Subcutaneous abdominal adipose tissue (tissue), 5 donors: ENCODE results near the gene ABHD2.

Source experiments
- H3K27ac ChIP-seq: one replicate; pipeline ENCODE4 v1.7.0; 2013; ENCODE audit warnings: low read depth, mild to moderate bottlenecking, inconsistent platforms, low read length, moderate library complexity
- H3K27me3 ChIP-seq, 5 donors: one replicate each; pipeline ENCODE4 v1.7.0; 2013; ENCODE audit warnings: low read length in 5 of 5, inconsistent platforms in 1 of 5; ENCODE audit not compliant: control insufficient read depth in 5 of 5, insufficient read depth in 4 of 5
- H3K36me3 ChIP-seq, 5 donors: one replicate each; pipeline ENCODE4 v1.7.0; 2013; ENCODE audit warnings: low read length in 5 of 5; ENCODE audit not compliant: control insufficient read depth in 5 of 5, insufficient read depth in 5 of 5
- H3K4me1 ChIP-seq, 5 donors: one replicate each; pipeline ENCODE4 v1.7.0; 2013; ENCODE audit warnings: low read length in 5 of 5, mild to moderate bottlenecking in 3 of 5, moderate library complexity in 1 of 5; ENCODE audit not compliant: control insufficient read depth in 5 of 5, insufficient read depth in 5 of 5
- H3K4me3 ChIP-seq, 5 donors: one replicate each; pipeline ENCODE4 v1.7.0; 2013; ENCODE audit warnings: low read length in 5 of 5, low read depth in 1 of 5
- H3K9ac ChIP-seq, 5 donors: one replicate each; pipeline ENCODE4 v1.7.0; 2013; ENCODE audit warnings: low read length in 5 of 5, mild to moderate bottlenecking in 4 of 5, moderate library complexity in 3 of 5
- H3K9me3 ChIP-seq, 5 donors: one replicate each; pipeline ENCODE4 v1.7.0; 2013; ENCODE audit warnings: low read length in 5 of 5; ENCODE audit not compliant: control insufficient read depth in 5 of 5
- donor health status: healthy.
- donor health status: healthy.
- donor health status: healthy.
- donor health status: healthy.
- donor health status: healthy.

The ABHD2 gene

DNA sequence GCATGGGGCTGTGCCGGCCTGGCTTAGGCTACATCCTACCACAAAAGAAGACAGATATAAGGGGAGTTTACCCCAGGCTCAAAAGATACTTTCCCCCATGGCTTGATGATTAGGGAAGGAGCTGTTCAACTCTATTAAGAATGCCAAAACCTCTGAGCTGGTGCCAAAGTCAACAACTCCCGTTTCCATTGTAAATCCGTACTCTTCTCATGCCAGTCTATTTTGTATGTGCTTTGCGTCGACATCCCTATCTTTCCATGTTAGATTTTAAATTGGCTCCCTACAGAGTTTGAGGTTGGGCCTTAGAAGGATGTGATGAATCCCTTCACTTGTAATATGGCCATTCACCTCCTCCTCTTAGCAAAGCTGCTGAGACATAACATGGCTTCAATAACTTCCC, 86.2 kb downstream of the ABHD2 start:
- peaks cover 0 to 41% (median 30%) of the 10 kb centered on the region in 5 donors for H3K36me3 ChIP-seq
- H3K27me3 ChIP-seq: no peaks in the 10 kb centered on the region
- H3K9ac ChIP-seq: no peak overlapping the region
- H3K4me3 ChIP-seq: no peak overlapping the region
- H3K4me1 ChIP-seq: peaks cover 3 to 14% (median 10%) of the 10 kb centered on the region in 5 donors
- no peak overlapping the region for H3K27ac ChIP-seq
- no peaks in the 10 kb centered on the region for H3K9me3 ChIP-seq

DNA sequence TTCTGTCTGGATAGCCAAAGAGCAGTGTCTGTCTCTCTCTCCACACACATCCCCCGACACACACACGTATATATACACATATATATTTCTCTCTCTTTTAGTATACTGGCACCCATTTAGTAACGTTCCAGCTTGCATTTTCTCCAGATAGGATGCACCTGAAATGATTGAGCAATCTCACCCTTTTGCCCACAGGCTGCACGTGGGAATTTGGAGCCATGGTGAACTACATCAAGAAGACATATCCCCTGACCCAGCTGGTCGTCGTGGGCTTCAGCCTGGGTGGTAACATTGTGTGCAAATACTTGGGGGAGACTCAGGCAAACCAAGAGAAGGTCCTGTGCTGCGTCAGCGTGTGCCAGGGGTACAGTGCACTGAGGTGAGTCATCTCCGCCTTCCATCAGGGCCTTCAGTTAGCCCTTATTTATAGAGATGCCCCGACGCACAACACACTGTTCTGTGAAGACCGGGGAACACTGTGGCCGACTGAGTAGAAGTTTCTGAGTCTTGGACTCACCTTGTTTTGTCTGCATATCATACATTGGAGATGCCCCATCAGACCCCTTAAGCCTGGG, 87.4 kb downstream of the ABHD2 start:
- Histone ChIP-seq H3K27ac (no peak overlapping the region), H3K27me3 (no peaks in the 10 kb centered on the region), H3K4me1 (peaks cover 3 to 17% (median 10%) of the 10 kb centered on the region in 5 donors), H3K4me3 (no peak overlapping the region), H3K36me3 (peaks cover 0 to 46% (median 35%) of the 10 kb centered on the region in 5 donors), H3K9ac (no peak overlapping the region), H3K9me3 (no peaks in the 10 kb centered on the region)

DNA sequence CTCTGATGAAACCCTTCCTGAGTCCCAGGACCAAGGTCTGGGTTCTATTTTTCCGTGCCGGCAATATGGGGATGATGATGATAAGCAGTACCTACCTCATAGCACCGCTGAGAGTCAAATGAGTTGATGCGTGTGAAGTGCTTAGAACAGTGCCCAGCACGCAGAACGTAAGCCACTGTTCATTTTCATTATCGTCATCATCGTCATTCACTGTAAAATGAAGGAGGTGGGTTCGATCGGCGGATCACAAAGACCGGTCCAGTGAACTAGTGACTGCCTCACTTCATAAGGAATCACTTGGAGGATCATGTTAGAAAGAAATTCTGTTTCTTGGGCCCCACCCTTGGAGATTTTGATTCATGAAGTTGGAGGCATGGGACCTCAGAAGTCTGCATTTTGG, 88.9 kb downstream of the ABHD2 start:
- no peaks in the 10 kb centered on the region for H3K9me3 ChIP-seq
- H3K4me1 ChIP-seq: peaks cover 3 to 14% (median 10%) of the 10 kb centered on the region in 5 donors
- no peak overlapping the region for H3K9ac ChIP-seq
- H3K4me3 ChIP-seq: no peak overlapping the region
- no peaks in the 10 kb centered on the region for H3K27me3 ChIP-seq
- peaks cover 0 to 47% (median 35%) of the 10 kb centered on the region in 5 donors for H3K36me3 ChIP-seq
- no peak overlapping the region for H3K27ac ChIP-seq

DNA sequence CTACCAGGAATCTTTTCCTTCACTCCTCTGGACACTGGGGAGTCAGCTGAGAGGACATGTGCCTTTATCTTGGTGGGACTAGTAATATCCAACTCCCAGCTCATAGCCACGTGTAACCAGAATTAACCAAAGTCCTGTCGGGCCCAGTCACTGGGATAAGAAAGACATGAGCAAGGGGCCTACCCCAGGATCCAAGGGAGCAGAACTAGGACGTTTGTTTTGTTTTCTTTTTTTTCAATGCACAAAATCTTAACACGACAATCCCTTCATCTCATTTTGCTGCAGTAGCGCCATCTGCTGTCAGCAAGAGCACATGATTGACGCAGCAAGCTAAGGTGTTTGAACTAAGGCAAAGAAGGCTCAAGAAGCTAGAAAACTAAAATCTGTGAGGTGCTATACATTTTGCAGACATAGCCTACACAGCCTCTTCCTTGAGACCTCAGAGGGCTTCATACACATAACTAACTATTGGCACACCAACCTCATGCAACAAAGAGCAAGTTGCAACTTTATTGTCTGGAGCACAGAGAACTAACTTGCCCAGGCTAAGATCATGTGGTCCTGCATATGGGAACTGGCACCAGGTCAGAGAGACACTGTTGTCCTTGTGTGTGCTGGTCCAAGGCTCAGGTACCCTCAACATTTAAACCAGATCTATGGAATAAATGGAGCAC, 89.5 kb downstream of the ABHD2 start:
- no peaks in the 10 kb centered on the region for H3K27me3 ChIP-seq
- peaks cover 0 to 49% (median 38%) of the 10 kb centered on the region in 5 donors for H3K36me3 ChIP-seq
- peaks cover 3 to 14% (median 8%) of the 10 kb centered on the region in 5 donors for H3K4me1 ChIP-seq
- no peak overlapping the region for H3K27ac ChIP-seq
- H3K4me3 ChIP-seq: no peak overlapping the region
- H3K9ac ChIP-seq: no peak overlapping the region
- no peaks in the 10 kb centered on the region for H3K9me3 ChIP-seq

DNA sequence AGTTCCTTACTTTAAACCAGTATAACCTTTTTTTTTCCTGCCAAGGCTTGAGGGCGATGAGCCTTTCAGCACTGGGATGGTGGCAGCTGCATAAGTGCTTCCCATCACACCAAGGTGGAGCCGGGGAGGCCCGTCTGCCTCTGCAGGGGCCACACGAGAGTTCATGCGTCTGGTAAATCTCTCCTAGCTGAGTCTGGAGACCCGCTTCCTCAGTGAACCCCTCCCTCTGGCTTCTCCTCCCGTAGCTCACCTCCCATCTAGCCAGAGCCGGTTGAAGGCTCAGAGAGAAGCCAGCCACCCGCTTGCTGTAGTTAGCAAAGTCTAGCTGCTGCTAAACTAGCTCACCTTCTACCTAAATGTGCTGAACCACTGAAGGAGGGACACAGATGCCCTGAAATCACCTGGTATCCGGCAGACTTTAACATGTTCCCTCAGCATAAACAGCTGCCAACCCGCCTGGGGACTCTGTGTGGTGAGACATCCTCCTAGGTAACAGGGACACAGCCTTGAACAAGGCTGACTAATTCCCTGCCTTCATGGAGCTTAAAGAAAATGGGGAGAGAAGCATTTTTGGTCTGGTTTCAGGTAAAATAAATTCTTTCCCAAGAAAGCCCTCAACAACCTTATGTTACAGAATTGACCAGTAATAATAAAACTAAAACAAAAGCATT, 90.2 kb downstream of the ABHD2 start:
- peaks cover 3 to 12% (median 3%) of the 10 kb centered on the region in 5 donors for H3K4me1 ChIP-seq
- no peak overlapping the region for H3K9ac ChIP-seq
- H3K27ac ChIP-seq: no peak overlapping the region
- peaks cover 0 to 50% (median 38%) of the 10 kb centered on the region in 5 donors for H3K36me3 ChIP-seq
- no peaks in the 10 kb centered on the region for H3K9me3 ChIP-seq
- no peak overlapping the region for H3K4me3 ChIP-seq
- no peaks in the 10 kb centered on the region for H3K27me3 ChIP-seq

DNA sequence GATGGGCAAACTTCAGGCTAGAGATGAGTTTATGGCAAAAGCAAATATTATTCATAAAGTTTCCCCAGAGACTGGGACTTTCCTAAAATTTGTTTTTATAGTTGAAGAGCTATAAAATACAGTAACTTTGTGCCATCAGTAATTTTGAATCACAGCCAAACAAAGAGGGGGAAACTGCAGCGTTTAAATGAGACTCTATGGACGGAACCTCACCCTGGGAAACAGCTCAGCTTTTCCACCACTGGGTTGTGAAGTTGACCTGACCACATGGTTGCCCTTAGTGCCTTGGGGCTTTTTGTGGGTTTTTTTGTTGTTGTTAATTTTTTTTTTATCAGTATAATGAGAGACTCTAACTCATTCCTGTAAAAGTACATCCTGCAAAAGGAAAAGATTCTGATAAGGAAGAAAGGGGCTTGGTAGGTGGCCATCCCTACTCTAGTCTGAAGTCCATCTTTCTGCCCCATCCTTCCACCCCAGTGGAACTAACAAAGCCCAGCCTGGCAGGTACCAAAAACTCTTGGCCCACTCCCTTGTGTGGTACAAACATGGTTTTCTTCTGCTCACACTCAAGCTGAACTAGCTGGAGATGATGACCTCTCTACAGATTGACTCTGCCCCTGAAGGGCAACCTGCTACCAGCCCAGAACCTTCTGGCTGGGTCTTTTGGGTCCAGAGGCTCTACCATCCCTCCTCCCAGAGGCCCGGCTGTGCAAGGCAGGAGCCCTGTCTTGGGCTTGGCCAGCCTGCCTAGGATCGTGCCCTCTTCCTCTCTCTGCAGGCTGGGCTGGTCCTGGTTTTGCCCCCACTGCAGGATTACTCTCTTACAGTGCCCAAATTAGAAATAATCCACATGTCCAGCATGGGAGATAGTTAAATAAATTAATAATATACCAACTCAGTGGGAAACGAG, 92.0 kb downstream of the ABHD2 start:
- Histone ChIP-seq H3K27me3 (no peaks in the 10 kb centered on the region), H3K4me1 (peaks cover 3 to 12% (median 3%) of the 10 kb centered on the region in 5 donors), H3K9me3 (no peaks in the 10 kb centered on the region), H3K36me3 (peaks cover 0 to 57% (median 38%) of the 10 kb centered on the region in 5 donors), H3K27ac (no peak overlapping the region), H3K4me3 (no peak overlapping the region), H3K9ac (no peak overlapping the region)

DNA sequence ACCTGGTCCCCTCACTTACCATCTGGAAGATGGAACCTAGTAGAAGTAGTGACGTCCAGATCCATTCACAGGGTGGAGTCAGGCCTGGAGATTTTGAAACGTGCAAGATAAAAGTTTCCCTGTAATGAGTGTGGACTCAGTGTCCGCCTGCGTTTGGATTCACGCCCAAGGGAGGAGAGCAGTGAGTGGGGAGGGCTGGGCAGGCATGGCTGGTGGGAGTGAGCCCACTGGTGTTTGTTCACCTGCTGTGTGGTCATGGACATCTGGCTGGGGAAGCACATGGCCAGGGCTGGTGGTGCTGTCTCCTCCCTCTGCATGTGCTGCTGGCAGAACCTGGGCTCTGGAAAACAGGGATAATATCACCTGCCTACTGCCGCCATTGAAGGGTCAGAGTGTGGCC, 96.1 kb downstream of the ABHD2 start:
- H3K4me1 ChIP-seq: peaks cover 0 to 3% (median 0%) of the 10 kb centered on the region in 5 donors
- H3K27ac ChIP-seq: no peak overlapping the region
- H3K9me3 ChIP-seq: no peaks in the 10 kb centered on the region
- no peak overlapping the region for H3K4me3 ChIP-seq
- no peaks in the 10 kb centered on the region for H3K27me3 ChIP-seq
- H3K36me3 ChIP-seq: peaks cover 0 to 60% (median 44%) of the 10 kb centered on the region in 5 donors
- no peak overlapping the region for H3K9ac ChIP-seq

DNA sequence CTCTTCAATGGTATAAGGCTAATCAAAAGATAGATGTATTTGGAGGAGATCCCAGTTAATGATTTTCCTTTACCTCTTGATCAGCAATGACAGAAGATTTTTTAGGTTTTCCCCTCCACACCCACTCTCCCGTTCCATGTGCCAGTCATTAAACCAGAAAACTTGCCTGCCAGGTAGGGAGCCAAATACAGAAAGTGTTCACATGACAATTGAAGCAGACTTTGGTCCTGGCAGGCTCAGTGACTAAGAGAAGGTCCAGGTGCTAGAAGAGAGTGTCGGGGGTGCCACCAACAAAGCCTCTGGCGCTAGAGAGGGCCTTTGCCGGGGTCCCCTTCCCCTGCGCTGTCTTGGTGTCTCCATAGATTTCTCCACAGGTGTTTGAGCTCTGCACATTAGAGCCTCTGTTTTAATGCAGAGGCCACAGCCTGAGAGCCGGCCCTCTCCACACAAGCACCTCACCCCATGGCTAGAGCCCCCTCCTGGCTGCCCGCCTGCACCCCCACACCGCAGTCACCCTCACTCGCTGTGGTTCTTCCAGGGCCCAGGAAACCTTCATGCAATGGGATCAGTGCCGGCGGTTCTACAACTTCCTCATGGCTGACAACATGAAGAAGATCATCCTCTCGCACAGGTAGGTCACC, 96.8 kb downstream of the ABHD2 start:
- peaks cover 0 to 66% (median 47%) of the 10 kb centered on the region in 5 donors for H3K36me3 ChIP-seq
- H3K4me1 ChIP-seq: peaks cover 0 to 3% (median 0%) of the 10 kb centered on the region in 5 donors
- H3K27ac ChIP-seq: no peak overlapping the region
- no peaks in the 10 kb centered on the region for H3K27me3 ChIP-seq
- H3K4me3 ChIP-seq: no peak overlapping the region
- H3K9me3 ChIP-seq: no peaks in the 10 kb centered on the region
- no peak overlapping the region for H3K9ac ChIP-seq

DNA sequence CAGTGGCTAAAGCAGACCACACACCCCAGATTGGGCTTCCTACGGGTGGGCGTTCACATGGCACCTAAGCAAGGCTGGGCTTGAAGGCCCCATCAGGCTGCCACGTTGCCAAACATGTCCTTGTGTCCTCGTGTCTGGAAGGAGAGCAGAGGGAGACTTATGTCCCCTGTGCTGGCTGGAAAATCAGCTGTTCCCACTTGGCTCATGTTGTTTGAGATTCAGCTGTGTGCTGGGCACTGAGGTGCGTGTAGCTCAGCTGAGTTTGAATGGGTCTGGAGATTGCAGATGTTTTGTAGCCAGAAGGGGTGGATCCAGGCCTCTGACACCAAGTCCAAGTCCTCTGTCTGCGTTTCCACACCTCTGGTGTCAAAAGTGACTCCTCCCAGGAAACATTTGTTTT, 98.5 kb downstream of the ABHD2 start:
- no peak overlapping the region for H3K4me3 ChIP-seq
- no peaks in the 10 kb centered on the region for H3K27me3 ChIP-seq
- H3K27ac ChIP-seq: no peak overlapping the region
- H3K9ac ChIP-seq: no peak overlapping the region
- H3K4me1 ChIP-seq: no peaks in the 10 kb centered on the region
- peaks cover 6 to 77% (median 60%) of the 10 kb centered on the region in 5 donors for H3K36me3 ChIP-seq
- no peaks in the 10 kb centered on the region for H3K9me3 ChIP-seq
